CD14-positive monocyte (primary cell): ENCODE measurements around the gene ELFN1. TPM values are rescaled to one million over a fixed set of nuclear protein-coding genes. Genes with fewer than 3 reads are reported as not detected.

Experiments used
- DNase-seq, 3 donors: peaks; one replicate each; pipeline ENCODE4 v3.0.0-alpha.2; 2011 to 2022
- H2AFZ ChIP-seq: 2 replicates; pipeline ENCODE4 v1.6.0; 2012; ENCODE audit warnings: mild to moderate bottlenecking, low read depth, low read length, inconsistent platforms; ENCODE audit not compliant: insufficient read depth, poor library complexity, severe bottlenecking
- H3K27ac ChIP-seq, 2 donors: 1 replicate in 1 of 2; 2 replicates in 1 of 2; pipeline ENCODE4 v1.5.1; 2012 to 2013; ENCODE audit warnings: low read length in 2 of 2, control low read depth in 1 of 2, inconsistent platforms in 1 of 2, low read depth in 1 of 2, mild to moderate bottlenecking in 1 of 2
- H3K27me3 ChIP-seq, 2 donors: one replicate each; pipeline versions ENCODE4 v1.6.0 to v1.6.1; 2011 to 2013; ENCODE audit warnings: low read length in 2 of 2; ENCODE audit not compliant: control insufficient read depth in 2 of 2, insufficient read depth in 2 of 2
- H3K36me3 ChIP-seq, 2 donors: replicated peaks in 1 of 2; 1 replicate in 1 of 2; 2 replicates in 1 of 2; pipeline versions ENCODE4 v1.5.1 to v1.6.1; 2012 to 2013; ENCODE audit warnings: low read length in 2 of 2, control low read depth in 1 of 2, inconsistent platforms in 1 of 2, mild to moderate bottlenecking in 1 of 2; ENCODE audit not compliant: insufficient read depth in 2 of 2, control insufficient read depth in 1 of 2
- H3K4me1 ChIP-seq, 2 donors: 1 replicate in 1 of 2; 2 replicates in 1 of 2; pipeline versions ENCODE4 v1.5.1 to v1.6.1; 2012 to 2013; ENCODE audit warnings: low read length in 2 of 2, control low read depth in 1 of 2, inconsistent platforms in 1 of 2, mild to moderate bottlenecking in 1 of 2, moderate library complexity in 1 of 2; ENCODE audit not compliant: insufficient read depth in 2 of 2, control insufficient read depth in 1 of 2
- H3K4me2 ChIP-seq: replicated peaks from 2 replicates; pipeline ENCODE3; 2012; ENCODE audit warnings: low read length, moderate library complexity, mild to moderate bottlenecking; ENCODE audit not compliant: poor library complexity, severe bottlenecking; ENCODE audit errors: extremely low read depth
- H3K4me3 ChIP-seq, 3 experiments: fragments of 200-600 bp in 1 of 3; sonication (generic) in 1 of 3; replicated peaks in 1 of 3; 1 replicate in 2 of 3; 2 replicates in 1 of 3; pipeline ENCODE4 v1.5.1; 2011 to 2013; ENCODE audit warnings: low read length in 3 of 3, mild to moderate bottlenecking in 3 of 3, control low read depth in 2 of 3, low read depth in 2 of 3, inconsistent platforms in 1 of 3, moderate library complexity in 1 of 3
- H3K79me2 ChIP-seq: 2 replicates; pipeline ENCODE4 v1.6.0; 2012; ENCODE audit warnings: mild to moderate bottlenecking, control low read depth, inconsistent platforms, low read length, moderate library complexity; ENCODE audit not compliant: insufficient read depth
- H3K9ac ChIP-seq: 2 replicates; pipeline ENCODE4 v1.6.0; 2017; ENCODE audit warnings: low read length, mild to moderate bottlenecking; ENCODE audit not compliant: insufficient read depth, poor library complexity, severe bottlenecking
- H3K9me3 ChIP-seq, 2 donors: replicated peaks in 1 of 2; 1 replicate in 1 of 2; 2 replicates in 1 of 2; pipeline versions ENCODE4 v1.5.1 to v1.6.1; 2012 to 2013; ENCODE audit warnings: low read length in 2 of 2, control low read depth in 1 of 2; ENCODE audit not compliant: control insufficient read depth in 1 of 2, insufficient read depth in 1 of 2
- H4K20me1 ChIP-seq: 2 replicates; pipeline ENCODE4 v1.6.0; 2012; ENCODE audit warnings: mild to moderate bottlenecking, low read length, control low read depth, moderate library complexity; ENCODE audit not compliant: insufficient read depth
- H3K27ac Mint-ChIP-seq, 7 donors: one replicate each; pipeline ENCODE4 v1.8.0; 2020; ENCODE audit warnings: mild to moderate bottlenecking in 7 of 7, mixed read lengths in 7 of 7, moderate library complexity in 6 of 7, inconsistent platforms in 2 of 7
- H3K27me3 Mint-ChIP-seq, 3 donors: one replicate each; pipeline ENCODE4 v1.8.0; 2021 to 2022; ENCODE audit warnings: low read depth in 3 of 3, mild to moderate bottlenecking in 3 of 3, mixed read lengths in 3 of 3, moderate library complexity in 3 of 3, inconsistent platforms in 1 of 3
- H3K36me3 Mint-ChIP-seq, 2 donors: one replicate each; pipeline ENCODE4 v1.8.0; 2020; ENCODE audit warnings: mixed read lengths in 2 of 2, inconsistent platforms in 1 of 2, mild to moderate bottlenecking in 1 of 2
- H3K4me1 Mint-ChIP-seq: one replicate; pipeline ENCODE4 v1.8.0; 2020; ENCODE audit warnings: mild to moderate bottlenecking, mixed read lengths
- H3K4me3 Mint-ChIP-seq, 2 donors: one replicate each; pipeline ENCODE4 v1.8.0; 2020; ENCODE audit warnings: mild to moderate bottlenecking in 2 of 2, mixed read lengths in 2 of 2, moderate library complexity in 1 of 2
- H3K9me3 Mint-ChIP-seq, 7 donors: one replicate each; pipeline ENCODE4 v1.8.0; 2020 to 2022; ENCODE audit warnings: mixed read lengths in 7 of 7, mild to moderate bottlenecking in 6 of 7, moderate library complexity in 6 of 7, inconsistent platforms in 2 of 7
- CTCF ChIP-seq: fragments of 200-600 bp; IDR thresholded peaks from one replicate; pipeline ENCODE4 v1.8.0; 2022; ENCODE audit warnings: antibody characterized with exemption, mild to moderate bottlenecking
- WGBS: methylation state at CpG from one replicate; pipeline ENCODE4 v1.1.5; 2013; ENCODE audit warnings: missing lambda C conversion rate; ENCODE audit not compliant: insufficient coverage; 5-methylcytosine and 5-hydroxymethylcytosine counted together
- intact Hi-C, 2 donors: fragments of 100-400 bp; cut with micrococcal nuclease; formaldehyde crosslinking; loops; one replicate each; pipeline versions ENCODE4 v1.15.0 to v1.15.1; 2023
- polyA plus RNA-seq, 3 donors: library from polyadenylated mRNA; depleted of rRNA in 1 of 3; unstranded in 2 of 3; stranded (reverse) in 1 of 3; fragments of 300-500 nt in 2 of 3; fragments of >200 nt in 1 of 3; fragmentation: Illumina TruSeq in 2 of 3; gene quantifications; 1 replicate in 2 of 3; 2 replicates in 1 of 3; pipeline ENCODE4 v1.2.3, GENCODE V29; 2012 to 2021

ELFN1 gene
- polyA plus RNA-seq, 3 donors: not detected

- Histone ChIP-seq H3K9ac (no peak overlapping the region), H3K27ac (no peak overlapping the region), H3K9me3 (peaks cover 0 to 5% of the 10 kb centered on the region in 2 donors), H3K27me3 (no peaks in the 10 kb centered on the region), H3K36me3 (no peaks in the 10 kb centered on the region), H4K20me1 (no peaks in the 10 kb centered on the region), H2AFZ (no peak overlapping the region), H3K4me3 (no peak overlapping the region), H3K79me2 (no peaks in the 10 kb centered on the region), H3K4me1 (peaks cover 0 to 4% of the 10 kb centered on the region in 2 donors), H3K4me2 (no peak overlapping the region)
- Mint-ChIP-seq H3K36me3 (no peaks in the 10 kb centered on the region), H3K27ac (peak overlapping the region in 1 of 7 donors; percentile 30), H3K9me3 (peaks cover 0 to 14% (median 2%) of the 10 kb centered on the region in 7 donors), H3K4me3 (no peak overlapping the region), H3K4me1 (peaks cover 8% of the 10 kb centered on the region), H3K27me3 (peaks cover 7 to 22% (median 14%) of the 10 kb centered on the region in 3 donors)
- no peak for TF ChIP-seq CTCF
- intact Hi-C loops: no loop called here
- 95% methylated on average over 18 of the region's 19 CpGs for WGBS
- no peak for DNase-seq
Measured at GRCh38 chr7:1749351-1749863, 79.3 kb downstream of the ELFN1 start.

- Mint-ChIP-seq H3K9me3 (peaks cover 0 to 10% (median 3%) of the 10 kb centered on the region in 7 donors), H3K4me1 (peaks cover 8% of the 10 kb centered on the region), H3K27ac (peak overlapping the region in 1 of 7 donors; percentile 30), H3K27me3 (peaks cover 4 to 21% (median 15%) of the 10 kb centered on the region in 3 donors), H3K36me3 (no peaks in the 10 kb centered on the region), H3K4me3 (no peak overlapping the region)
- no peak overlapping the region for H3K4me2 ChIP-seq
- peaks cover 0 to 4% of the 10 kb centered on the region in 2 donors for H3K4me1 ChIP-seq
- no peak for TF ChIP-seq CTCF
- H3K79me2 ChIP-seq: no peaks in the 10 kb centered on the region
- no peak overlapping the region for H2AFZ ChIP-seq
- intact Hi-C loops: no loop called here
- no peak overlapping the region for H3K27ac ChIP-seq
- H3K36me3 ChIP-seq: no peaks in the 10 kb centered on the region
- H3K9ac ChIP-seq: no peak overlapping the region
- H4K20me1 ChIP-seq: no peaks in the 10 kb centered on the region
- DNase-seq: no peak
- no peaks in the 10 kb centered on the region for H3K27me3 ChIP-seq
- H3K4me3 ChIP-seq: no peak overlapping the region
- WGBS: 89% methylated on average over 22 of the region's 24 CpGs
- H3K9me3 ChIP-seq: peaks cover 0 to 5% of the 10 kb centered on the region in 2 donors
Measured at GRCh38 chr7:1749864-1750466, 79.9 kb downstream of the ELFN1 start.
